Heart left ventricle (tissue), 13 donors: ENCODE results near the gene CR1.

Experiments
- CTCF ChIP-seq, 12 donors: fragments of 200-600 bp; sonication (generic) in 4 of 12; IDR thresholded peaks; one replicate each; pipeline versions ENCODE4 v1.5.0 to v1.8.0; 2018 to 2022; ENCODE audit warnings: antibody characterized with exemption in 12 of 12, mild to moderate bottlenecking in 5 of 12
- POLR2A ChIP-seq, 2 donors: fragments of 450-650 bp; IDR thresholded peaks; one replicate each; pipeline ENCODE4 v1.6.1; 2017; ENCODE audit warnings: antibody characterized with exemption in 2 of 2, mild to moderate bottlenecking in 2 of 2, moderate library complexity in 2 of 2
- donor health status: ischemic (EF 13 %, LVEDD 7.1; RV severe dilation, severe dysfunction).
- donor health status: DM: no; HTN: yes; CAD: no.
- donor health status: DM: no; HTN: no; CAD: no.
- donor health status: ischemic (EF 25% LVEDD 6.9; RV normal size, moderate dysfunction).
- donor health status: ischemic (EF 25% LVEDD 5.7; RV mildly dilated, moderate dysfunction).
- donor health status: ischemic (EF 35%, LVEDD 5.7; RV mildly dilated, moderate dysfunction).
- donor health status: nonischemic (EF 11% LVEDD 7.7; RV severe dilation, severe dysfunction).
- donor health status: DM: yes; HTN: yes; CAD: no.
- donor health status: PGD.
- donor health status: ischemic (EF 29% LVEDD 5.4; RV normal size, mild dysfunction).
- donor health status: nonischemic (EF 23%, LVEDD 6.1; RV moderate dilation, normal function).

DNA sequence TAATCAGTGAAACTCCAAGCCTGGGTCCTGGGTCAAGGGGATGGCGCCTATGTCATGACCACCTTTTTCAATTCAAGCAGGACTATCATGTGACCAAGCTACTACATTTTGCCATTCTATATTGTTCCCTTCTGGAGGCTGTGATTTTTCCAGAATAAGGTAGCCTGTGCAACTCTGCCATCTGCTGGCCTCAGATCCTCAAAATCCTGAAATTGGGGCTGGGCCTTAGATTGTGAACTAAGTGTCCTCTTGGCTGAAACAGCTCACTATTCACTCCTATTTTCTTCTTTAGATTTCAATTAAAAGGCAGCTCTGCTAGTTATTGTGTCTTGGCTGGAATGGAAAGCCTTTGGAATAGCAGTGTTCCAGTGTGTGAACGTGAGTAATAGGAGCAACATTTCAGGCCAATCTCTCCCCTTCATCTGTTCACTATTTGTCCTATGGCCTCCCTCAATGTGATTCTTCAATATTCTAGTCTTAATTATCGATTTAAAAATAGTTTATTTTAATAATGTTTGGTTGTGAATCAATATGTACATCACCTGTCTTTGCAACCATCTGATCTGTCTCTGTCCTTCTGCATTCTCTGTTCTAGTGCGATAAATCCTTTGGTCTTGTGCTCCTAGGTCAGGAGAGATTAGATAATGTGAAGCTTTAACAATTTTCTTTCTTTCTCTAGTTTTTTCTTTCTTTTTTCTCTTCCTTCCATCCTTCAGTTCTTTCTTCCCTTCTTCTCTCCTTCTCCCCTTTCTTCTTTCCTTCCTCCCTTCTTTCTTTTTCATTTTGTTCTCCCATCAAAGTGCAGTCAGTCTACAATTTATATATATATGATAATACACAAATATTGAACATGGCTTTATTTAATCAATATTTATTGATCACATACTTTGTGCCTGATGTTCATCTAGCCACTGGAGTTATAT is 69.8 kb downstream of the CR1 start:
- peak in 4 of 12 donors; percentile 30 to 42 (median 36) for TF ChIP-seq CTCF (IDR thresholded peaks at IDR 0.05)
- no peak for TF ChIP-seq POLR2A (IDR thresholded peaks at IDR 0.05)
